ENCODE results near the gene DARS1. TPM values are rescaled to one million over a fixed set of nuclear protein-coding genes. Genes with fewer than 3 reads are reported as not detected.

The DARS1 gene
- total and polyA plus RNA-seq, 2 of the 13 experiments (the other 11 are each of a cell fraction or from before 2014, with no cell fraction given): 149 to 230 TPM

DNA sequence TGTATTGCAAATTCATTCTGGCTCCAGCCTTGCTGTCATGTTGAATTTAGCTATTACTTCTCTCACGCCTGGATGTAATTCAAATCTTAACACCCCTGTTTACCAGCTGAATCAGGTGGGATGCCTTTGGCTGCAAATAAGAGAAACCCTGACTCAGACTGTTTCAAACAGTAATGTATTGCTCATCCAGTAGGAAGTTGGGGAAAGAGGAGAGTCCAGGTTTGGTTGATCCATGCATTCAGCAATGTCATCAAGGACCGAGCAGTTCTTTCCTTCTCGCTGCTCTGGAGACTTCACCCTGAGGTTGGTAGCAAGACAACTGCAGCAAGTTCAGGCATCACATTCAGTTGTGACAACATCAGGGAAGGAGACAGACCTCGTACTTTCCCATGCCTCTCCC is 6.4 kb upstream of the DARS1 start:
- CTCF ChIA-PET (ENCODE audit: low intra/inter-chr PET ratio, low total read pairs): no interaction called here
- TF ChIP-seq AKAP8 (CRISPR knock-in tag; IDR thresholded peaks at IDR 0.05) (no peak), RFXANK (CRISPR knock-in tag; IDR thresholded peaks at IDR 0.05) (no peak), ZNF275 (CRISPR knock-in tag; IDR thresholded peaks at IDR 0.05; ENCODE audit: borderline replicate concordance) (no peak)

DNA sequence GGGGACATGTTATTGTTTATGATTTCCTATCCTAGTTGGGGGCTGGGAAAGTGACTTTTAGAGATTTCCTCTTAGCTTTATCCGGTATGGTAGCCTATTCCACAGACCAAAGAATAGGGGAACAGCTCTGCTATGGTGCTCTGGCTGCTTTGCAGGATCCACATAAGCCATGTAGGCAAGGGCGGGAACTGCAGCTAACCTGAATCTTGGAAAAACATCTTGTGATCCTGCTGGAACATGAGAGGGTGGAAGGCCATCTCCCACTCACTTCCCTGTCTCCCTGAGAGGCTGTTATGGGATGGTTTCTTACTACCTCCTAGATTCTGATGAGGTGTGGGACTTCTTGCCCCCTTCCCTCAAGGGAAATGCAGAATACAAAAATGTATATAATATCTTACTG is 2.0 kb upstream of the DARS1 start:
- H3K4me2 ChIP-seq (ENCODE audit: low read depth, low read length): no peak overlapping the region
- intact Hi-C loops (cut with micrococcal nuclease; ENCODE audit: unreplicated experiment) (loop anchor here (10.0 kb wide), 1 partner anchor 1053 kb away; no protein-coding TSS in a partner anchor), in situ Hi-C loops (cut with HindIII; ENCODE audit: extremely low pct_ligation_motif_present, low pct_unique_long_range_greater_than_20kb) (no loop called here)
- H4K20me1 ChIP-seq (ENCODE audit: insufficient read depth, low read length): no peaks in the 10 kb centered on the region
- ChIA-PET POLR2A (no interaction called here), CTCF (ENCODE audit: low intra/inter-chr PET ratio, low total read pairs) (no interaction called here)
- no peak overlapping the region for H2AFZ ChIP-seq (ENCODE audit: low read length)
- no peaks in the 10 kb centered on the region for H3K9me3 ChIP-seq (ENCODE audit: low read length)
- BruUV-seq (replicated peaks): no TSS peak
- DNase-seq (ENCODE audit: low spot score) (no peak), ATAC-seq (no peak), FAIRE-seq (no peak)
- H3K27me3 ChIP-seq (ENCODE audit: control insufficient read depth in 1 of 2, insufficient read depth in 2 of 2, low read length in 2 of 2): no peaks in the 10 kb centered on the region
- WGBS (ENCODE audit: low lambda C conversion rate): 93% methylated on average over 2 of the region's 2 CpGs
- H3K9ac ChIP-seq (ENCODE audit: insufficient read depth, low read depth, low read length): no peak overlapping the region
- H3K27ac ChIP-seq (ENCODE audit: extremely low read length, insufficient read depth, low read length): no peak overlapping the region
- no peak overlapping the region for H3K4me3 ChIP-seq (replicated peaks in 1 of 3; ENCODE audit: insufficient read depth in 1 of 3, low read depth in 2 of 3, low read length in 3 of 3)
- H3K36me3 ChIP-seq (replicated peaks in 1 of 2; ENCODE audit: control insufficient read depth in 1 of 2, insufficient read depth in 2 of 2, low read length in 2 of 2): peaks cover 1 to 4% of the 10 kb centered on the region in 2 experiments; a peak in 2 of 5 replicates
- peaks cover 24% of the 10 kb centered on the region for H3K79me2 ChIP-seq (ENCODE audit: insufficient read depth, low read length)
- peaks cover 35% of the 10 kb centered on the region for H3K4me1 ChIP-seq (ENCODE audit: insufficient read depth, low read length)
- no peak for TF ChIP-seq KDM5B (CRISPR knock-in tag; IDR thresholded peaks at IDR 0.05; ENCODE audit: borderline replicate concordance)
- no peak for TF ChIP-seq POLR2G (IDR thresholded peaks at IDR 0.05; ENCODE audit: low read depth, low read length)
- TF ChIP-seq, protein P1, sequence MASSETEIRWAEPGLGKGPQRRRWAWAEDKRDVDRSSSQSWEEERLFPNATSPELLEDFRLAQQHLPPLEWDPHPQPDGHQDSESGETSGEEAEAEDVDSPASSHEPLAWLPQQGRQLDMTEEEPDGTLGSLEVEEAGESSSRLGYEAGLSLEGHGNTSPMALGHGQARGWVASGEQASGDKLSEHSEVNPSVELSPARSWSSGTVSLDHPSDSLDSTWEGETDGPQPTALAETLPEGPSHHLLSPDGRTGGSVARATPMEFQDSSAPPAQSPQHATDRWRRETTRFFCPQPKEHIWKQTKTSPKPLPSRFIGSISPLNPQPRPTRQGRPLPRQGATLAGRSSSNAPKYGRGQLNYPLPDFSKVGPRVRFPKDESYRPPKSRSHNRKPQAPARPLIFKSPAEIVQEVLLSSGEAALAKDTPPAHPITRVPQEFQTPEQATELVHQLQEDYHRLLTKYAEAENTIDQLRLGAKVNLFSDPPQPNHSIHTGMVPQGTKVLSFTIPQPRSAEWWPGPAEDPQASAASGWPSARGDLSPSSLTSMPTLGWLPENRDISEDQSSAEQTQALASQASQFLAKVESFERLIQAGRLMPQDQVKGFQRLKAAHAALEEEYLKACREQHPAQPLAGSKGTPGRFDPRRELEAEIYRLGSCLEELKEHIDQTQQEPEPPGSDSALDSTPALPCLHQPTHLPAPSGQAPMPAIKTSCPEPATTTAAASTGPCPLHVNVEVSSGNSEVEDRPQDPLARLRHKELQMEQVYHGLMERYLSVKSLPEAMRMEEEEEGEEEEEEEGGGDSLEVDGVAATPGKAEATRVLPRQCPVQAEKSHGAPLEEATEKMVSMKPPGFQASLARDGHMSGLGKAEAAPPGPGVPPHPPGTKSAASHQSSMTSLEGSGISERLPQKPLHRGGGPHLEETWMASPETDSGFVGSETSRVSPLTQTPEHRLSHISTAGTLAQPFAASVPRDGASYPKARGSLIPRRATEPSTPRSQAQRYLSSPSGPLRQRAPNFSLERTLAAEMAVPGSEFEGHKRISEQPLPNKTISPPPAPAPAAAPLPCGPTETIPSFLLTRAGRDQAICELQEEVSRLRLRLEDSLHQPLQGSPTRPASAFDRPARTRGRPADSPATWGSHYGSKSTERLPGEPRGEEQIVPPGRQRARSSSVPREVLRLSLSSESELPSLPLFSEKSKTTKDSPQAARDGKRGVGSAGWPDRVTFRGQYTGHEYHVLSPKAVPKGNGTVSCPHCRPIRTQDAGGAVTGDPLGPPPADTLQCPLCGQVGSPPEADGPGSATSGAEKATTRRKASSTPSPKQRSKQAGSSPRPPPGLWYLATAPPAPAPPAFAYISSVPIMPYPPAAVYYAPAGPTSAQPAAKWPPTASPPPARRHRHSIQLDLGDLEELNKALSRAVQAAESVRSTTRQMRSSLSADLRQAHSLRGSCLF (CRISPR knock-in tag; IDR thresholded peaks at IDR 0.05; ENCODE audit: borderline replicate concordance): no peak
- no peak for TF ChIP-seq ETV6 (CRISPR knock-in tag; conservative IDR thresholded peaks at IDR 0.05)
- no peak for TF ChIP-seq NPAS2 (CRISPR knock-in tag; IDR thresholded peaks at IDR 0.05; ENCODE audit: borderline replicate concordance)
- TF ChIP-seq MXI1 (IDR thresholded peaks at IDR 0.05; ENCODE audit: borderline replicate concordance, low read depth, low read length): no peak
- TF ChIP-seq, protein P2, sequence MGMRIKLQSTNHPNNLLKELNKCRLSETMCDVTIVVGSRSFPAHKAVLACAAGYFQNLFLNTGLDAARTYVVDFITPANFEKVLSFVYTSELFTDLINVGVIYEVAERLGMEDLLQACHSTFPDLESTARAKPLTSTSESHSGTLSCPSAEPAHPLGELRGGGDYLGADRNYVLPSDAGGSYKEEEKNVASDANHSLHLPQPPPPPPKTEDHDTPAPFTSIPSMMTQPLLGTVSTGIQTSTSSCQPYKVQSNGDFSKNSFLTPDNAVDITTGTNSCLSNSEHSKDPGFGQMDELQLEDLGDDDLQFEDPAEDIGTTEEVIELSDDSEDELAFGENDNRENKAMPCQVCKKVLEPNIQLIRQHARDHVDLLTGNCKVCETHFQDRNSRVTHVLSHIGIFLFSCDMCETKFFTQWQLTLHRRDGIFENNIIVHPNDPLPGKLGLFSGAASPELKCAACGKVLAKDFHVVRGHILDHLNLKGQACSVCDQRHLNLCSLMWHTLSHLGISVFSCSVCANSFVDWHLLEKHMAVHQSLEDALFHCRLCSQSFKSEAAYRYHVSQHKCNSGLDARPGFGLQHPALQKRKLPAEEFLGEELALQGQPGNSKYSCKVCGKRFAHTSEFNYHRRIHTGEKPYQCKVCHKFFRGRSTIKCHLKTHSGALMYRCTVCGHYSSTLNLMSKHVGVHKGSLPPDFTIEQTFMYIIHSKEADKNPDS (CRISPR knock-in tag; IDR thresholded peaks at IDR 0.05): no peak
- TF ChIP-seq ZNF251 (CRISPR knock-in tag; IDR thresholded peaks at IDR 0.05): no peak

More for the DNA sequence above, 6.4 kb upstream of the DARS1 start:
- H3K4me3 ChIP-seq (replicated peaks in 1 of 3; ENCODE audit: insufficient read depth in 1 of 3, low read depth in 2 of 3, low read length in 3 of 3): no peak overlapping the region
- no peaks in the 10 kb centered on the region for H4K20me1 ChIP-seq (ENCODE audit: insufficient read depth, low read length)
- H3K27ac ChIP-seq (ENCODE audit: extremely low read length, insufficient read depth, low read length): no peak overlapping the region
- intact Hi-C loops (cut with micrococcal nuclease; ENCODE audit: unreplicated experiment) (no loop called here), in situ Hi-C loops (cut with HindIII; ENCODE audit: extremely low pct_ligation_motif_present, low pct_unique_long_range_greater_than_20kb) (loop anchor here (10.0 kb wide), 1 partner anchor 393 kb away; no protein-coding TSS in a partner anchor)
- H3K4me1 ChIP-seq (ENCODE audit: insufficient read depth, low read length): no peaks in the 10 kb centered on the region
- WGBS (ENCODE audit: low lambda C conversion rate): 81% methylated on average over 4 of the region's 4 CpGs
- DNase-seq (ENCODE audit: low spot score) (no peak), FAIRE-seq (no peak), ATAC-seq (no peak)
- POLR2A ChIA-PET: no interaction called here
- no peaks in the 10 kb centered on the region for H3K79me2 ChIP-seq (ENCODE audit: insufficient read depth, low read length)
- no peak overlapping the region for H3K4me2 ChIP-seq (ENCODE audit: low read depth, low read length)
- no peaks in the 10 kb centered on the region for H3K36me3 ChIP-seq (replicated peaks in 1 of 2; ENCODE audit: control insufficient read depth in 1 of 2, insufficient read depth in 2 of 2, low read length in 2 of 2)
- H3K9ac ChIP-seq (ENCODE audit: insufficient read depth, low read depth, low read length): no peak overlapping the region
- no peaks in the 10 kb centered on the region for H3K27me3 ChIP-seq (ENCODE audit: control insufficient read depth in 1 of 2, insufficient read depth in 2 of 2, low read length in 2 of 2)
- BruUV-seq (replicated peaks): no TSS peak
- H2AFZ ChIP-seq (ENCODE audit: low read length): no peak overlapping the region
- H3K9me3 ChIP-seq (ENCODE audit: low read length): no peaks in the 10 kb centered on the region
